Fibroblast of the aortic adventitia (primary cell): ENCODE data around the gene GSC. TPM values are rescaled to one million over a fixed set of nuclear protein-coding genes. Genes with fewer than 3 reads are reported as not detected.

ENCODE experiments used
- DNase-seq: peaks from one replicate; pipeline ENCODE4 v3.0.0-alpha.2; 2010; ENCODE audit warnings: low read depth
- H3K4me3 ChIP-seq: 2 replicates; pipeline ENCODE4 v1.5.1; 2011; ENCODE audit warnings: low read depth, mild to moderate bottlenecking, control low read depth, low read length, moderate library complexity
- total RNA-seq: library from RNA; depleted of rRNA; stranded (reverse); fragments of >200 nt; gene quantifications from 2 replicates; pipeline ENCODE4 v1.2.3, GENCODE V29; 2012; ENCODE audit warnings: low replicate concordance
- TF ChIP-seq, protein P1 (sequence below): IDR thresholded peaks from 2 replicates; pipeline ENCODE4 v1.5.1; 2011; ENCODE audit warnings: mild to moderate bottlenecking, low read length, control low read depth, inconsistent platforms; ENCODE audit not compliant: insufficient read depth

GSC gene
- total RNA-seq, 1 donor, result 2.1 TPM

DNA sequence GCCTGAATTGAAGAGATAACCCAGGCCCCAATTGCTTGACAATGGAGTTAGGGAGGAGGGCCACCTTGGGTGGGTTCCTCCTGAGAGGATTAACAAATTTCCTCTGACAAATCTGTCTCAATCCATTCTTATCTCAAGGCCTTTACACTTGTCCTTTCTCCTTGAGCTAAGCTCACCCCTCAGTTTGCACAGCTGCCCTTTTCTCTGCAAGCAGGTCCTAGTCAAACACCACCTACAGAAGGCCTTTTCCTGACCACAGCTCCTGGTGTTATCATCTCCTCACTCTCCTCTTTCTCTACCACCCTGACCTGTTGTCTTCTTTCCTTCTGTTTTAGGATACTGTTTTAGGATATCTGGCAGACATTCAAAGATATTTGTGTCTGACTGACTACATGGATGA is 26.4 kb upstream of the GSC start:
- TF ChIP-seq, protein P1, sequence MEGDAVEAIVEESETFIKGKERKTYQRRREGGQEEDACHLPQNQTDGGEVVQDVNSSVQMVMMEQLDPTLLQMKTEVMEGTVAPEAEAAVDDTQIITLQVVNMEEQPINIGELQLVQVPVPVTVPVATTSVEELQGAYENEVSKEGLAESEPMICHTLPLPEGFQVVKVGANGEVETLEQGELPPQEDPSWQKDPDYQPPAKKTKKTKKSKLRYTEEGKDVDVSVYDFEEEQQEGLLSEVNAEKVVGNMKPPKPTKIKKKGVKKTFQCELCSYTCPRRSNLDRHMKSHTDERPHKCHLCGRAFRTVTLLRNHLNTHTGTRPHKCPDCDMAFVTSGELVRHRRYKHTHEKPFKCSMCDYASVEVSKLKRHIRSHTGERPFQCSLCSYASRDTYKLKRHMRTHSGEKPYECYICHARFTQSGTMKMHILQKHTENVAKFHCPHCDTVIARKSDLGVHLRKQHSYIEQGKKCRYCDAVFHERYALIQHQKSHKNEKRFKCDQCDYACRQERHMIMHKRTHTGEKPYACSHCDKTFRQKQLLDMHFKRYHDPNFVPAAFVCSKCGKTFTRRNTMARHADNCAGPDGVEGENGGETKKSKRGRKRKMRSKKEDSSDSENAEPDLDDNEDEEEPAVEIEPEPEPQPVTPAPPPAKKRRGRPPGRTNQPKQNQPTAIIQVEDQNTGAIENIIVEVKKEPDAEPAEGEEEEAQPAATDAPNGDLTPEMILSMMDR, result no peak
- no peak for DNase-seq
- H3K4me3 ChIP-seq, result no peak overlapping the region

DNA sequence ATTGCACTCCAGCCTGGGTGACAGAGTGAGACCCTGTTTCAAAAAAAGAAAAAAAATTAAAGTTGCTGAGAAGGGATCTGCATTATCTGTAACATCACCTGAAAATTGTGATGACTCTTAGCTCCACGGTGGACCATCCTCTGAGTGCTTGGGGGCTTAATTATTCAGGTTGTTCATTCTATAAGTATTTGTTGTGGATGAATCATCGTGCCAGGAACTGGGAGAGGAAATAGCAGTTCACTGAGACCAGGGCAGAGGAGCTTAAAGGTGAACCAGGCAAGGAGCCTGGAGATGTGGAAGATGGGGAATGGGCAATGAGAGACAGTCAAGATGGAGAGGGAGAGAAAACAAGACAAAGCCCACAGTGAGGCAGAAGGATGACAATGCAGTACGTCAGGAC is 25.5 kb upstream of the GSC start:
- TF ChIP-seq, protein P1, result no peak
- no peak for DNase-seq

GRCh38 chr14:94793901-94794300 is 24.0 kb upstream of the GSC start:
- TF ChIP-seq, protein P1, result no peak
- no peak for DNase-seq
- no peak overlapping the region for H3K4me3 ChIP-seq

More for the DNA sequence above, 25.5 kb upstream of the GSC start:
- H3K4me3 ChIP-seq, result no peak overlapping the region

GRCh38 chr14:94787655-94788054 is 17.7 kb upstream of the GSC start:
- DNase-seq, result no peak
- TF ChIP-seq, protein P1, result no peak
- H3K4me3 ChIP-seq, result no peak overlapping the region

- no peak overlapping the region for H3K4me3 ChIP-seq
- no peak for DNase-seq
- TF ChIP-seq, protein P1, result no peak
Measured at GRCh38 chr14:94787092-94787491, 17.2 kb upstream of the GSC start.

GRCh38 chr14:94780536-94781399 is 10.9 kb upstream of the GSC start:
- DNase-seq, result no peak
- TF ChIP-seq, protein P1, result no peak
- no peak overlapping the region for H3K4me3 ChIP-seq
